Keratinocyte (primary cell): ENCODE results near the gene ANO10. TPM values are rescaled to one million over a fixed set of nuclear protein-coding genes. Genes with fewer than 3 reads are reported as not detected.

Experiments used
- DNase-seq: peaks from one replicate; pipeline ENCODE4 v3.0.0-alpha.2; 2011; ENCODE audit warnings: low read depth, missing footprints, low spot score
- FAIRE-seq: peaks from 2 replicates; lab custom pipeline; 2011; peaks lifted over from hg19 to GRCh38; lab: Jason Lieb, UNC
- H2AFZ ChIP-seq: 2 replicates; pipeline ENCODE4 v1.6.0; 2012; ENCODE audit warnings: low read length, control low read depth, inconsistent platforms; ENCODE audit not compliant: control insufficient read depth
- H3K27ac ChIP-seq: 2 replicates; pipeline ENCODE4 v1.5.1; 2011; ENCODE audit warnings: low read length; ENCODE audit not compliant: control insufficient read depth, insufficient read depth
- H3K27me3 ChIP-seq: 3 replicates; pipeline ENCODE4 v1.6.0; 2011; ENCODE audit warnings: low read length; ENCODE audit not compliant: control insufficient read depth, insufficient read depth; ENCODE audit errors: extremely low read depth
- H3K36me3 ChIP-seq, 2 experiments: 2 replicates in 1 of 2; 3 replicates in 1 of 2; pipeline ENCODE4 v1.5.1; 2011; ENCODE audit warnings: low read length in 2 of 2, mild to moderate bottlenecking in 1 of 2; ENCODE audit not compliant: control insufficient read depth in 2 of 2, insufficient read depth in 2 of 2; ENCODE audit errors: extremely low read depth in 1 of 2
- H3K4me1 ChIP-seq: 3 replicates; pipeline ENCODE4 v1.5.1; 2011; ENCODE audit warnings: low read length; ENCODE audit not compliant: control insufficient read depth, insufficient read depth; ENCODE audit errors: extremely low read depth
- H3K4me2 ChIP-seq: 3 replicates; pipeline ENCODE4 v1.6.0; 2011; ENCODE audit warnings: low read depth, low read length; ENCODE audit not compliant: control insufficient read depth, insufficient read depth; ENCODE audit errors: extremely low read depth
- H3K4me3 ChIP-seq, 3 experiments: fragments of 200-600 bp in 1 of 3; sonication (generic) in 1 of 3; 2 replicates in 2 of 3; 3 replicates in 1 of 3; pipeline ENCODE4 v1.5.1; 2011 to 2016; ENCODE audit warnings: low read length in 3 of 3, mild to moderate bottlenecking in 3 of 3, control low read depth in 2 of 3, inconsistent platforms in 1 of 3, low read depth in 1 of 3, mixed read lengths in 1 of 3, mixed run types in 1 of 3, moderate library complexity in 1 of 3; ENCODE audit not compliant: control insufficient read depth in 2 of 3, insufficient read depth in 2 of 3; ENCODE audit errors: extremely low read depth in 1 of 3
- H3K79me2 ChIP-seq: 2 replicates; pipeline ENCODE4 v1.6.0; 2012; ENCODE audit warnings: low read length; ENCODE audit not compliant: control insufficient read depth, insufficient read depth
- H3K9ac ChIP-seq: 3 replicates; pipeline ENCODE4 v1.6.0; 2011; ENCODE audit warnings: low read length; ENCODE audit not compliant: control insufficient read depth, insufficient read depth; ENCODE audit errors: extremely low read depth
- H3K9me1 ChIP-seq: 3 replicates; pipeline ENCODE4 v1.6.0; 2011; ENCODE audit warnings: low read length; ENCODE audit not compliant: control insufficient read depth, insufficient read depth; ENCODE audit errors: extremely low read depth
- H3K9me3 ChIP-seq: 2 replicates; pipeline ENCODE4 v1.5.1; 2012; ENCODE audit warnings: low read depth, low read length; ENCODE audit not compliant: control insufficient read depth
- H4K20me1 ChIP-seq: 3 replicates; pipeline ENCODE4 v1.6.0; 2011; ENCODE audit warnings: low read length; ENCODE audit not compliant: control insufficient read depth, insufficient read depth; ENCODE audit errors: extremely low read depth
- EZH2 ChIP-seq: IDR thresholded peaks from one replicate; pipeline ENCODE4 v1.6.1; 2012; ENCODE audit warnings: inconsistent platforms, mild to moderate bottlenecking, low read length, moderate library complexity
- dilution Hi-C: fragments of 300-500 bp; cut with MboI; formaldehyde crosslinking; loops from one replicate; pipeline ENCODE4 v1.7.0; 2020; ENCODE audit warnings: low sequenced_read_pairs; ENCODE audit not compliant: extremely low pct_ligation_motif_present
- polyA plus RNA-seq, 5 experiments: library from polyadenylated mRNA; depleted of rRNA in 3 of 5; stranded (reverse) in 3 of 5; stranded (forward) in 1 of 5; unstranded in 1 of 5; fragments of >200 nt; gene quantifications; 1 replicate in 1 of 5; 2 replicates in 3 of 5; 3 replicates in 1 of 5; pipeline versions ENCODE4 v1.2.1 to v1.2.3, GENCODE V29; 2011 to 2012; ENCODE audit warnings: missing spikeins in 2 of 5, low read depth in 1 of 5, low replicate concordance in 1 of 5
- TF ChIP-seq, protein P1 (sequence below), 3 experiments: IDR thresholded peaks in 1 of 3; conservative IDR thresholded peaks in 1 of 3; optimal IDR thresholded peaks in 1 of 3; 2 replicates in 2 of 3; 3 replicates in 1 of 3; pipeline versions ENCODE3 to v1.5.1; 2011; ENCODE audit warnings: low read length in 3 of 3, mild to moderate bottlenecking in 3 of 3, moderate library complexity in 2 of 3, control low read depth in 1 of 3, inconsistent platforms in 1 of 3; ENCODE audit not compliant: insufficient read depth in 2 of 3; ENCODE audit errors: extremely low read depth in 1 of 3

Gene ANO10
- polyA plus RNA-seq, 1 donor (not counting 4 experiments of a cell fraction or from before 2014, with no cell fraction given) = 48.8 TPM

DNA sequence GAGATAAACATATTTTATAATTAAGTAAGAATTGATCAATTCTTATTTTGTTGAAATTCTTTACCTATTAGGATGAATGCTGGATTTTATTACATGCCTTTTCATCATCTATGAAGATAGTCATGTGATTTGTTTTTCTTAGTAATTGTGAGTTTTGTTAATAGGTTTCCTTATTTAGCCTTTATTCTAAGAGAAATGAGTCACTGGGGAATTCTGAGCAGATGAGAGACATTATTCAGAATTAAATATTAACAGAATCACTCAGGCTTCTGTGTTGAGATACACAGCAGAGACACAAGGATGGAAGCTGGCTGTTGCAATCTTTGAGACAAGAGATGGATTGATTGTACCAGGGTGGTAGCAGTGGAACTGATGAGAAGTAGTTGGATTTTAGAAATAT, 7.4 kb upstream of the ANO10 start:
- Histone ChIP-seq H3K4me1 (peaks cover 4% of the 10 kb centered on the region), H4K20me1 (no peaks in the 10 kb centered on the region), H3K9ac (no peak overlapping the region), H3K9me3 (no peaks in the 10 kb centered on the region), H3K4me3 (no peak overlapping the region), H3K79me2 (no peaks in the 10 kb centered on the region), H2AFZ (no peak overlapping the region), H3K27me3 (no peaks in the 10 kb centered on the region), H3K36me3 (no peaks in the 10 kb centered on the region), H3K9me1 (no peaks in the 10 kb centered on the region), H3K4me2 (no peak overlapping the region), H3K27ac (no peak overlapping the region)
- TF ChIP-seq EZH2 = no peak
- TF ChIP-seq, protein P1, sequence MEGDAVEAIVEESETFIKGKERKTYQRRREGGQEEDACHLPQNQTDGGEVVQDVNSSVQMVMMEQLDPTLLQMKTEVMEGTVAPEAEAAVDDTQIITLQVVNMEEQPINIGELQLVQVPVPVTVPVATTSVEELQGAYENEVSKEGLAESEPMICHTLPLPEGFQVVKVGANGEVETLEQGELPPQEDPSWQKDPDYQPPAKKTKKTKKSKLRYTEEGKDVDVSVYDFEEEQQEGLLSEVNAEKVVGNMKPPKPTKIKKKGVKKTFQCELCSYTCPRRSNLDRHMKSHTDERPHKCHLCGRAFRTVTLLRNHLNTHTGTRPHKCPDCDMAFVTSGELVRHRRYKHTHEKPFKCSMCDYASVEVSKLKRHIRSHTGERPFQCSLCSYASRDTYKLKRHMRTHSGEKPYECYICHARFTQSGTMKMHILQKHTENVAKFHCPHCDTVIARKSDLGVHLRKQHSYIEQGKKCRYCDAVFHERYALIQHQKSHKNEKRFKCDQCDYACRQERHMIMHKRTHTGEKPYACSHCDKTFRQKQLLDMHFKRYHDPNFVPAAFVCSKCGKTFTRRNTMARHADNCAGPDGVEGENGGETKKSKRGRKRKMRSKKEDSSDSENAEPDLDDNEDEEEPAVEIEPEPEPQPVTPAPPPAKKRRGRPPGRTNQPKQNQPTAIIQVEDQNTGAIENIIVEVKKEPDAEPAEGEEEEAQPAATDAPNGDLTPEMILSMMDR (optimal IDR thresholded peaks at IDR 0.05 in 1 of 3, IDR thresholded peaks at IDR 0.05 in 1 of 3, conservative IDR thresholded peaks at IDR 0.05 in 1 of 3; ENCODE audit: extremely low read depth in 1 of 3, insufficient read depth in 2 of 3, low read length in 3 of 3) = no peak
- dilution Hi-C loops = no loop called here
- FAIRE-seq (no peak), DNase-seq (no peak)

GRCh38 chr3:43627360-43627759, 5.5 kb upstream of the ANO10 start:
- Histone ChIP-seq H4K20me1 (no peaks in the 10 kb centered on the region), H3K4me3 (no peak overlapping the region)
- dilution Hi-C loops = no loop called here

More at GRCh38 chr3:43627360-43627759, 5.5 kb upstream of the ANO10 start:
- H3K9ac ChIP-seq = no peak overlapping the region
- H3K27me3 ChIP-seq = no peaks in the 10 kb centered on the region
- no peak for FAIRE-seq
- no peak overlapping the region for H2AFZ ChIP-seq
- H3K27ac ChIP-seq = no peak overlapping the region
- no peaks in the 10 kb centered on the region for H3K79me2 ChIP-seq
- H3K36me3 ChIP-seq = no peaks in the 10 kb centered on the region
- no peak for DNase-seq
- H3K9me1 ChIP-seq = no peaks in the 10 kb centered on the region
- peaks cover 9% of the 10 kb centered on the region for H3K4me1 ChIP-seq
- no peak overlapping the region for H3K4me2 ChIP-seq
- TF ChIP-seq, protein P1 (optimal IDR thresholded peaks at IDR 0.05 in 1 of 3, IDR thresholded peaks at IDR 0.05 in 1 of 3, conservative IDR thresholded peaks at IDR 0.05 in 1 of 3; ENCODE audit: extremely low read depth in 1 of 3, insufficient read depth in 2 of 3, low read length in 3 of 3) = no peak
- no peak for TF ChIP-seq EZH2
- no peaks in the 10 kb centered on the region for H3K9me3 ChIP-seq
